Stimulated activated CD4-positive, alpha-beta T cell treated with anti-CD3 and anti-CD28 coated beads, TNF-alpha, amount 100 ng/mL, for 24 hours (primary cell): Measurements from ENCODE around the gene SPACA5B.
"Not testable (repeated sequence)": the region's sequence is repeated elsewhere in the genome, so short reads cannot be mapped to it uniquely, and the experiment has no call there.

Experiments used
- DNase-seq, 3 experiments: peaks; one replicate each; pipeline ENCODE4 v3.0.0-alpha.2; 2020; ENCODE audit warnings: low read depth in 3 of 3

The SPACA5B gene

DNA sequence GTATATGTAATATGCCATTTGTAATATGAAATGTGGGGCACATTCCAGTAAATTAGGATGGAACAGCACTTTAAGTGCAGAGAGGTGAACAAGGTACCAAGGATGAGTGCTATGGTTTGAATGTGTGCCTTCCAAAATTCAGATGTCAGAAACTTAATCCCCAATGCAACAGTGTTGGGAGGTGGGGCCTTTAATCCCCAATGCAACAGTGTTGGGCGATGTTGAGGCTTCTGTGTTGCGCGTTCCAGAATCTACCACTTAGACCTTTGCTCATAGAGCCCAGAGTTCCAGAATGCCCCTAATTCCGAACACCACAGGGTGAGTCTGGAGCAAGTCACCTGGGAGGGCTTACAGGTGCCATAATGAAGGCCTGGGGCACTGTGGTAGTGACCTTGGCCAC lies at the start of gene SPACA5B:
SPACA5B (plus strand) TSS at position 301 of the 400 bp plus-strand sequence; CDS start at position 363, 62 bp downstream.
- not testable (repeated sequence) for DNase-seq

DNA sequence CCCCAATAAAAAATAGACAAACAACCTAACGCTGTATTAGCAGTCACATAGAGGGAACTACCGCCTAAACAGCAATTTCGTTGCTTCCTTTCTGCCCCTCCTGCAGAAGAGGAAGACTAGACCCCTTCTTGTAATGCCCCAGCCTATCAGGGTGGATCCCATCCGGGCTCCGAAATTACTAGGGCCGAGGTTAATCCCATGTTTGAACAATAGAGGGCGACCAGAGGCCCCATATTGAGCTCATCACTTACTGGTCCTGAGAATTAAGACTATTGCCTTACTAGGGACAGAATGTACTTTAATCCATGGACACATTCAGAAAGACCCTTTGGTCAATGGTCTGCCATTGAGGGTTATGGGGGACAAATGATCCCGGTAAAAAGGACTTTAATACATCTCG lies 47.2 kb upstream of the SPACA5B start:
- DNase-seq: peak; percentile 5 to 29 (median 21)

DNA sequence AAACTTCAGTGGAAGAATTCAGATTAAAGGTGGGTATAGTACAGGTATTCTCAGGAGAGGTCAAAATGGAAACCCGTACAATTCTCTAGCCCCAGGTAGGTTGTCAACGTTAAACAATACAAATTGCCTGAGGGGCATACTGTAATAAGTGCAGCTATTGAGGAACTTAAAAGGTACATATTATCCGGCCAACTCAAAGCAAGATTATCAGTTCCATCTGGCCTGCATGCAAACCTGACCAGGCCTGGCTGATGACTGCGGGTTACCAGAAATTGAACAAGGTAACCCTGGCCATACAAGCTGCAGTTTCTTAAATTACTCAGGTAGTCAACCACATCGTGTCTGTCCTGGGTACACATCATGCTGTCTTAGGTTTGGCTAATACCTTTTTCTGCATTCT lies 46.7 kb upstream of the SPACA5B start:
- DNase-seq: no peak

DNA sequence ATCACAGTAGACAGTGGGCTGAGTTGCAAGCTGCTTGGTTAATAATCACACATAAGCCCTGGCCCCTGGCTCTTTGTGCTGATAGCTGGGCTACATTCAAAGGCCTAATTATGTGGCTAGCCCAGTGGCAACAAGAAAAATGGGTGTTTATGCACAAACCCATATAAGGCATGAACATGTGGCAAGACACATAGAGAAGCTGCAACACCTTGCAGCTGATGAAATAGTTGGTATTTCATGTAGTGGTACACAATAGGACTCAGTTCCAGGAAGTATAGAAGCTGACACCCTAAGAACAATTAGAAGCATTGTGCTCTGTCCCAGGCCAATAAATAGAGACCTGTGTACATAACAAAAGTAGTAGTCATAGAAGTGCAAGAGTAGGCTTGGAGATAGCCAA lies 44.3 kb upstream of the SPACA5B start:
- no peak for DNase-seq

DNA sequence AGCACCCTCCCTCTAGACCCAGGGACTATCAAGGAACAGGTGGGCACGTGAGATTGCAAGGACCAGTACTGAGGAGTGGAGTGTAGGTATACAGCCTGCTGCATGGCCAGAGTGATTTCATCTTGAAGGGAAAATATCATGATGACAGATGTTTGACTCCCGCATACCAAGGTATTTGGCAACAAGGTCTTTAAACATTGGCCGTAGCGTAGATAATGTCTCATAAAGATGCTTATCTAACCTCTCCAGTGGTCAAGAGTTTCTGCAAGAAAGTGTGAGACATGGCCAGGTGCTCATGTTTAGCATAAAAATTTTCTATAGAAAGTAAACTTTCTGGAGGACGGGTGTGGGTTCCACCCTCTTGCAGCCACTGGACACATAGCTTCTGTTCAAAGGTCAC lies 40.3 kb upstream of the SPACA5B start:
- DNase-seq: no peak

DNA sequence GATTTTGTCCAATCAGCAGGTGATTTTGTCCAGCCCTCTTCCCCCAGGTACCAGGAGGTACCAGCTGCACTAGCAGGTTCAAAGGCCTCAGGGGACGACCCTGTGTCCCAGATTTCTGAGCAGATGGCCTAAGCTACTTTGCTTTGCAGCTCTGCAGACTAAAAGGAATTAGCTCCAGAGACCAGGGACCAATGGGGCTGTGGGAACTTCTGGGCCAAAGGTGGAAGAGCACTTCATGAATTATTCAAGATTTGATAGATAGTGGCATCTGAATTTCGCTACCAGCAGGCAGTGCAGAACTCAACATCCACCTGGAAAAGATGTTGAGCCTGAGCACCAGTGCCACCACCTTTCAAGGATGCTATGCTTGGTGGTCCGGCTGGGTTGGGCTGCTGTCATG lies 37.9 kb upstream of the SPACA5B start:
- not testable (repeated sequence) for DNase-seq

DNA sequence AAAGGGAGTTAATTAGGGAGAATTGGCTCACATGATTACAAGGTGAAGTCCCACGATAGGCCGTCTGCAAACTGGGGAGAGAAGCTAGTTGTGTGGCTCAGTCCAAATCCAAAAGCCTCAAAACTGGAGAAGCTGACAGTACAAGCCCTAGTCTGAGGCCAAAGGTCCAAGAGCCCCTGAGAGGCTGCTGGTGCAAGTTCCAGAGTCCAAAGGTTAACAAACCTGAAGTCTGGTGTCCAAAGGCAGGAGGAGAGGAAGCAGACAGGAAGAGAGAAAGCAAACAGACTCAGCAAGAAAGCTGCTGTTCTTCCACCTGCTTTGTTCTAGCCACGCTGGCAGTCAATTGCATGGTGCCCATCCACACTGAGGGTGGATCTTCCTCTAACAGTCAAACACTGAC lies 29.0 kb upstream of the SPACA5B start:
- no peak for DNase-seq

DNA sequence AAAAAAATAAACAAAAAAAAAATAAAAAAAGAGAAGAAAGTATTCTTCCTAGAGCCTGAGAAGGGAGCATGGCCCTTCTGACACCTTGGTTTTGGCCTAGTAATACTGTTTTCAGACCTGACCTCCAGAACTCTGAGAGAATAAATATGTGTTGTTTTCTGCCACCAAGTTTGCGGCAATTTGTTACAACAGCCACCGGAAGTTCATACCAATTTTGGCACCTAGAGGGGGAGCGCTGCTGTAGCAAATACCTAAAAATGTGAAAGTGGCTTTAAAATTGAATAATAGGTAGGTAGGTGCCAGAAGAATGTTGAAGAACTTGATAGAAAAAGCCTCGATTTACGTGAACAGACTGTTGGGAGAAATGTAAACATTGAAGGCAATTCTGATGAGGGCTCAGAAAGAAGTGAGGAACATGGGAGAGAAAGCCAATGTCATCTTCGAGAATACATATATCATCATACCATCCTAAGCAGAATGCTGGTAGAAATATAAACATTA lies 27.5 kb upstream of the SPACA5B start:
- no peak for DNase-seq

DNA sequence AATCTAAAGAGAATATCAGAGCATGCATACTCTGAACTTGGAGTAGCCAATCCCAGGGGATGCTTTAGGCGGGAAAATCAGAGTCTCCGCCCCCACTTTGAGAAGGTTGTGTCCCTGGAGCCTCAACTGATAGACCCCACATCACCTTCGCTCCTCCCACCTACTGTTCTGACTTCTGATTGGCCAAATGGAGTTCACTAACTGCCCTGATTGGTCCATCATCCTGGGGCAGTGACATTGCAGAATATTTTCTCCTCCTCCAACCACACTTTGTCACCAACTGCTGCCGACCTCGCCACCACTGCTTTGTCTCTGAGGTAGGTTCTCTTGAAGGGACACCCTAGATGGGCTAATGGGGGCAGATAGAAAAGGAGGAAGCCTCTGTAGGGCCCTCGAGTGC lies 22.7 kb upstream of the SPACA5B start:
- no peak for DNase-seq

DNA sequence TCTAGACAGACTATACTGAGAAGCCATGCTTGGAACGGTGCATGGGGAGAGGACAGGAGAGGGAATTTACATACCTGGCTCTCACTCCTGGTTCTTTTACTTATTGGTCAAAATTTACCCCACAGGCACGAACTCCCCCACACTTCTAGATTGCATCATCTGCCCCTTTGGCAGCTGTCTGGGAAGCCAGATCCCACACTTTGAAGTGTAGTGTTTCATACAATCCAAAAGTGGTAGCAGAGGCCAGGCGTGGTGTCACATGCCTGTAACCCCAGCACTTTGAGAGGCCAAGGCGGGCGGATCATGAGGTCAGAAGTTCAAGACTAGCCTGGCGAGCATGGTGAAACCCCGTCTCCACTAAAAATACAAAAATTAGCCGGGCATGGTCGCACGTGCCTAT lies 5.1 kb upstream of the SPACA5B start:
- DNase-seq: not testable (repeated sequence)

DNA sequence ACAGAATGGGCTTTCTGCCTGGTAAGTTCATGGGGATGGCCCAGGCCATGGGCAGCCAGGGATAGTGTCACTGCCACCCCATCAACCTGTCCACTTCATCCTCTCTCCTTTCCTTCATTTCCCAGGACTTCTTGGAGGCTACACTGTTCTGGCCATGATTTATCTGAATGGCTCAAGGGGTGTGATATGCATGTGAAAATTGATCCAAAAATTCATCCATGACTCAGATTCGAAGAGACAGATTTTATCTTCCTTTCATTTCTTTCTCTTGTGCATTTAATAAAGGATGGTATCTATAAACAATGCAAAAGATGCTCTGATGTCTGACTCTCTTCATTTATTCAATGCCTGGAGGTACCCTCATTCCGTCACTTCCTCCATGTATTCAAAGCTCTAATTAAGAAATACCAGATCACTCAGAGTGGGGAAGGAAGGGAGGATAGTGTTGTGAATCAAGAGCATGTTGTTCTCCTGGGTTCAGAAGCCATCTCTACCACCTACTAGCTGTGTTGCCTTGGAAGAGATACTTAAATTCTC lies 1.9 kb downstream of the SPACA5B start:
- DNase-seq: not testable (repeated sequence)

DNA sequence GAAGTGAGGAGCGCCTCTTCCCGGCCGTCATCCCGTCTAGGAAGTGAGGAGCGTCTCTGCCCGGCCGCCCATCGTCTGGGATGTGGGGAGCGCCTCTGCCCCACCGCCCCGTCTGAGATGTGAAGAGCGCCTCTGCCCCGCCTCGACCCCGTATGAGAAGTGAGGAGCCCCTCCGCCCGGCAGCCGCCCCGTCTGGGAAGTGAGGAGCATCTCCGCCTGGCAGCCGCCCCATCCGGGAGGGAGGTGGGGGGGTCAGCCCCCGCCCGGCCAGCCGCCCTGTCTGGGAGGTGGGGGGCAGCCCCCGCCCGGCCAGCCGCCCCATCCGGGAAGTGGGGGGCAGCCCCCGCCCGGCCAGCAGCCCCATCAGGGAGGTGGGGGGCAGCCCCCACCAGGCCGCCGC lies 8.7 kb downstream of the SPACA5B start:
- DNase-seq: not testable (repeated sequence)

DNA sequence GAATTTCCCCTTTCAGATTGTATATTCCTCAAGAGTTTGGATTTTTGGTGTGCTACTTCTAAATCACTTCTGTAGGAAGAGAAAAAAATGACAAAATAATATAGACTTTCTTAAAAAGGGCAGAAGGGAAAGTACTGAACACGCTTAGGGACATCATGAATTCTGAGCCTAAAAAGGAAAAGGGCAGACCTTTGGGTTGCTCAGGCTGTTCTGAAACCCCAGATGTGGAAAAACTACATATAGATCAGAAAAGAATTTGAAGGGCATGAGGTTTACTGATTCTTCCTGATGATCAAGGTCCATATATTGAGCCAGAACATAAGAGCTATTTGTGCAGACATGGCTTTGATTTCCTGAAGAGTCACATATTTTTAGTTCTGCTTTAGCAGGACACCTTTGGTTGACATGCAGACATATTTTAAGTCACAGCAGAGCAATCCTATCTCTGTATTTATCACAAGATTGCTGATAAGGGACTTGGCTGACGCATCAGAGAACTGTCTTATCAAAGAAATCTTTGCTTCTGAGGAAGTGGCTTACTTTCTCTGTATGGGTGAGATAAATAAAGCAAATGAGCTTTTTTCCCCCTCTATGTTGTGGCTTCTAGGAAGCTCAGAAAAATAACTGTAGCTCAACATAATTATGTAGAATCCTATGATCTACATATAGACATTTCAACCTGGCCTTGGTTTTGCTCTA lies 11.5 kb downstream of the SPACA5B start:
- DNase-seq: not testable (repeated sequence)

DNA sequence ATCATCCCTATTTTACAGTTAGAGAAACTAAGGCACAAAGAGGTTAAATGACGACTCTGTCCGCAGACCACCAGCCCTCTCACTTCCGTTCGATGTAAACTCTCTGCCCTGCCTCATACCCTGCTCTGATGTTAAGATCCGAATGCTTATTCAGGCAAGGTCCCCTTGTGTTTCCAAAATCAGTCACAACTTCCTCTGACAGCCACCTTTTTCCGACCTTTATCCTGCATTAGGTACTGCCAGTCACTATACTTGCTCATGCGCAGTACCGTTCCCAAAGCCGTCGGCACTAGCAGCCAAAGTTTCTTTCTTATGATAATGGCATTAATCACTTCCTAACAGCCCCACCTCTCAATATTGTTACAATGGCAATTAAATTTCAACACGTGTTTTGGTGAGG lies 12.3 kb downstream of the SPACA5B start:
- peak; percentile 0 to 37 (median 5) for DNase-seq

DNA sequence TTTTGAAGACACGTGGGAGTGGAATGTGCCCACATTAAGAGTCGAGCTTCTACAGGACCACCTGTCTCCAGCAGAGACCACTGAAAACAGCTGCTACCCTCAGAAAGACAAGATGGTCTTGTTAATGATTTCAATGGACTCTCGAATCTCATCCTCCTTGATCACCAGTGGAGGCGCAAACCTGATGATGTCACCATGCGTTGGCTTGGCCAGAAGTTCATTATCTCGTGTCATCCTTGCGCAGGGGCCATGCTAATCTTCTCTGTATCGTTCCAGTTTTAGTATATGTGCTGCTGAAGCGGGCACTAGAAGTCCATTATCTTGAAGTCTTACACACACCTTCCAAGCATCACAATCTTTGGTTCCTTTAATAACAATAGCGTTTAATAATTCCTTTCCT lies 23.3 kb downstream of the SPACA5B start:
- DNase-seq: no peak

DNA sequence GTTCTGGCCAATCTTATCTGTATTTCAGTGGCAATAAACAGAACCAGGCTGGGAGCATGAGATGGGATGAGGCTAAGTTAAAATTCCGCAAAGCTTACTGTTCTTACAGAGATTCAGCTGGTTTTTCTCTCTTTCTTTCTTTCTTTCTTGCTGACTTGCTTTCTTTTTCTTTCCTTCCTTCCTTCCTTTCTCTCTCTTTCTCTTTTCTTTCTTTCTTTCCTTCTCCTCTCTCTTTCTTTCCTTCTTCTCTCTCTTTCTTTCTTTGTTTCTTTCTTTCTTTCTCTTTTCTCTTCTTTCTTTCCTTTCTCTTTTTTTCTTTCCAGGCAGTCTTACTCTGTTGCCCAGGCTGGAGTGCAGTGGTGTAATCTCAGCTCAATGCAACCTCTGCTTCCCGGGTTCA lies 24.4 kb downstream of the SPACA5B start:
- DNase-seq: no peak

DNA sequence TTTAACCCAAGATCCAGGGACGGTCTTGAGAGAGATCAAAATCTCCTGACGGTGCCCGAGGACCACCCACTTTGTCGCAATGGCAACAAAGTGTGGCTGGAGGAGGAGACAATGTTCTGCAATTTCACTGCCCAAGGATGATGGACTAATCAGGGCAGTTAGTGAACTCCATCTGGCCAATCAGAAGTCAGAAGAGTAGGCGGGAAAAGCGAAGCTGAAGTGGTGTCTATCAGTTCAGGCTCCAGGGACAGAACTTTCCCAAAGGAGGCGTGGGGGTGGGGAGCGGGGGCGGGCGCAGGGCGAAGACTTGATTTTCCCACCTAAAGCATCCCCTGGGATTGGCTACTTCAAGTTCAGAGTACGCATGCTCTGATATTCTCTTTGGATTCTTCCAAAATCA lies 25.6 kb downstream of the SPACA5B start:
- no peak for DNase-seq

DNA sequence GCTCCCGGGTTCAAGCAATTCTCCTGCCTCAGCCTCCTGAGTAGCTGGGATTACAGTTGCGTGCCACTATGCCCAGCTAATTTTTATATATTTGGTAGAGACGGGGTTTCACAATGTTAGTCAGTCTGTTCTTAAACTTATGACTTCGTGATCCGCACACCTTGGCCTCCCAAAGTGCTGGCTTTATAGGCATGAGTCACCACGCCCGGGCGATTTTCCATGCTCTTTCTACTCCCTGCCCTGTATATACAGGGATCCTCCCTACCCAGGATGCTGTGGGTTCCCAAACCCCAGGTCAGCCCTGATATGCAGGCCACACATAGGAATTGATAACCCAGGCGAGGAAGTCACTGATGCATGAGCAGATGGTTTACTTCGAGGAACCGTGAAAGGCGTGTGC lies 34.8 kb downstream of the SPACA5B start:
- DNase-seq: no peak

DNA sequence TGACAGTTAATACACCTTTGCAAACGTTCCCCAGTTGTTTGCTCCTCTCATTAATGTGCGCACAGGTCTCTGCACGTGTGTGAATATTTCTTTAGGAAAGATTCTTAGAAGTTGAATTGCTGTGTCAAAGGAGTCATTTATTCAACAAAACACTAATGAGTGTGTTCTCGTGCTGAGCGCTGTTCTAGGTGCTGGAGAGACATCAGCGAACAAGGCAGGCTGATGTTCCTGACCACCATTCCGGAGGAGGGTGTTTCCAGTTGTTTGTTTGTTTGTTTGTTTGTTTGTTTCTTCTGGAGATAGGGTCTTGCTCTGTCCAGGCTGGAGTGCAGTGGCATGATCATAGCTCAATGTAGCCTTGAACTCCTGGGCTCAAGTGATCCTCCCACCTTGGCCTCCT lies 35.9 kb downstream of the SPACA5B start:
- DNase-seq: not testable (repeated sequence)

DNA sequence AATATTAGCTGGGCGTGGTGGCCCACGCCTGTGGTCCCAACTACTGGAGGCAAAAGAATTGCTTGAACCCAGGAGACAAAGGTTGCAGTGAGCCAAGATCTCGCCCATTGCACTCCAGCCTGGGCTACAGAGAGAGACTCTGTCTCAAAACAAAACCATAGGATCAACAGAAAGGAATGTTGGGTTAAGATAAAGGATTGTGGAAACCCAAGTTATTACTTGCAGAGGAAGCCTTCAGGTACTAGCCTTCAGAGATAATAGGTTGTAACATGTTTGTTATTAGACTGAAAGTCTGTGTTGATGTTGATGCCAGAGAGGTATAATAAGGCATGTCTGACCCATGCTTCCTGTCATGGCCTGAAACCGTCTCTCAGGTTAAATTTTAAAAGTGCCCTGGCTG lies 49.3 kb downstream of the SPACA5B start:
- DNase-seq: no peak

DNA sequence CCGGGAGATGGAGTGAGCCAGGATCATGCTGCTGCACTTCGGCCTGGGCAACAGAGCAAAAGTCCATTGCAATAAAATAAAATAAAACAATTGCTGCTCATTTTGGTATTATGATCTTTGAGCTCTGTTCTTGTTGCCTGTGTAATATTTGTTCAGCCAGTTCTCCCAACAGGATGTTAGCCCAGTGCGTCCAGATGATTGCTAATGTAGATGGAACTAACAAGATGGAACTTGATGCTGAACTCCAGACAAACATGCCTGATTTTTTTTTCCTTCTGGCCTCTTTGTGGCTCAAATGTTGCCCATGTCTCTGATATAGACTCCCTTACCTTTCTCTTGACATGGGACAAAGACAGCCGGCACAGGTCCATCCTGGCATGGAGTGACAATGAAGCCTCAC lies 50.4 kb downstream of the SPACA5B start:
- DNase-seq: no peak

DNA sequence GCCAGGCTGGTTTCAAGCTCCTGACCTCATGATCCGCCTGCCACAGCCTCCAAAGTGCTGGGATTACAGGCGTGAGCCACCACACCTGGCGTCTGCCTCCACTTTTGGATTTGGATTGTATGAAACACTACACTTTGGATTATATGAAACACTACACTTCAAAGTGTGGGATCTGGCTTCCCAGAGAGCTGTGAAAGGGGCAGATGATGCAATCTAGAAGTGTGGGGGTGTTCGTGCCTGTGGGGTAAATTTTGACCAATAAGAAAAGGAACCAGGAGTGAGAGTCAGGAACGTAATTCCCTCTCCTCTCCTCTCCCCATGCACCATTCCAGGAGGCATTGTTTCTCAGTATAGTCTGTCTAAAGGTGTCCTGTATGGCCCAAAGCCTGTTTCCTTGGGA lies 51.5 kb downstream of the SPACA5B start:
- DNase-seq: not testable (repeated sequence)
